Measurements from ENCODE around the gene IGFBP5. TPM values are rescaled to one million over a fixed set of nuclear protein-coding genes. Genes with fewer than 3 reads are reported as not detected.

The IGFBP5 gene
- total RNA-seq, 1 donor from 2014 or later: 150 TPM

DNA sequence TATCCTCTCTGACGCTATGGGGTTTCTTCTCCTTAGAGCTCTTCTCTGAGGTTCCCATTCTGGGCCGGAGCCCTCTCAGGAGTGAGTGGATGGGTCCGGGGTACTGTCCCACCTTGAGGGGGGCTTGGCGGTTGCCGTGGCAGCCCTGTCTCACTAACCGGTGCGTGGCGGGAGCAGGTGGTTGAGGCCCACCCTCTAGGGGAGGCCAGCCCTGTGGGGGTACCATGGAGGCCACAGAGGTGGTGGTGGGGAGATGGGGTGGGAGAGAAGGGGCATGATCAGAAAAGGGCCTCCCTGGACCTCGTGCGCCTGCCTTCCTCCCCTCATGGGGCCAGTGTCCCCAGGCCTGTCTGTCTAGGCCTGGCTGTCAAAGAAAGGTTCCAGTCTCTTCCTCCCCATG, 22.3 kb downstream of the IGFBP5 start:
- Mint-ChIP-seq H3K4me1 (peaks cover 16% of the 10 kb centered on the region), H3K36me3 (peaks cover 20% of the 10 kb centered on the region), H3K27ac (no peak overlapping the region), H3K9me3 (no peaks in the 10 kb centered on the region), H3K4me3 (no peak overlapping the region), H3K27me3 (ENCODE audit: insufficient read depth, low read depth) (peaks cover 9% of the 10 kb centered on the region)
- DNase-seq (ENCODE audit: low spot score): no peak
- Histone ChIP-seq H3K36me3 (peaks cover 6% of the 10 kb centered on the region), H3K4me2 (no peak overlapping the region), H3K9ac (no peak overlapping the region), H3K27ac (no peak overlapping the region), H4K20me1 (ENCODE audit: low read depth) (peaks cover 17% of the 10 kb centered on the region), H3K27me3 (no peaks in the 10 kb centered on the region), H3K4me3 (no peak overlapping the region), H3K4me1 (no peaks in the 10 kb centered on the region), H3K79me2 (ENCODE audit: low read depth) (no peaks in the 10 kb centered on the region), H3F3A (ENCODE audit: low read depth) (peaks cover 7% of the 10 kb centered on the region), H3K9me3 (ENCODE audit: low read depth) (no peaks in the 10 kb centered on the region), H2AFZ (replicated peaks) (no peak overlapping the region)
- TF ChIP-seq, protein P1, sequence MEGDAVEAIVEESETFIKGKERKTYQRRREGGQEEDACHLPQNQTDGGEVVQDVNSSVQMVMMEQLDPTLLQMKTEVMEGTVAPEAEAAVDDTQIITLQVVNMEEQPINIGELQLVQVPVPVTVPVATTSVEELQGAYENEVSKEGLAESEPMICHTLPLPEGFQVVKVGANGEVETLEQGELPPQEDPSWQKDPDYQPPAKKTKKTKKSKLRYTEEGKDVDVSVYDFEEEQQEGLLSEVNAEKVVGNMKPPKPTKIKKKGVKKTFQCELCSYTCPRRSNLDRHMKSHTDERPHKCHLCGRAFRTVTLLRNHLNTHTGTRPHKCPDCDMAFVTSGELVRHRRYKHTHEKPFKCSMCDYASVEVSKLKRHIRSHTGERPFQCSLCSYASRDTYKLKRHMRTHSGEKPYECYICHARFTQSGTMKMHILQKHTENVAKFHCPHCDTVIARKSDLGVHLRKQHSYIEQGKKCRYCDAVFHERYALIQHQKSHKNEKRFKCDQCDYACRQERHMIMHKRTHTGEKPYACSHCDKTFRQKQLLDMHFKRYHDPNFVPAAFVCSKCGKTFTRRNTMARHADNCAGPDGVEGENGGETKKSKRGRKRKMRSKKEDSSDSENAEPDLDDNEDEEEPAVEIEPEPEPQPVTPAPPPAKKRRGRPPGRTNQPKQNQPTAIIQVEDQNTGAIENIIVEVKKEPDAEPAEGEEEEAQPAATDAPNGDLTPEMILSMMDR (IDR thresholded peaks at IDR 0.05): no peak
- TF ChIP-seq EZH2phosphoT487 (IDR thresholded peaks at IDR 0.05): no peak
- TF ChIP-seq EZH2 (IDR thresholded peaks at IDR 0.05): no peak

DNA sequence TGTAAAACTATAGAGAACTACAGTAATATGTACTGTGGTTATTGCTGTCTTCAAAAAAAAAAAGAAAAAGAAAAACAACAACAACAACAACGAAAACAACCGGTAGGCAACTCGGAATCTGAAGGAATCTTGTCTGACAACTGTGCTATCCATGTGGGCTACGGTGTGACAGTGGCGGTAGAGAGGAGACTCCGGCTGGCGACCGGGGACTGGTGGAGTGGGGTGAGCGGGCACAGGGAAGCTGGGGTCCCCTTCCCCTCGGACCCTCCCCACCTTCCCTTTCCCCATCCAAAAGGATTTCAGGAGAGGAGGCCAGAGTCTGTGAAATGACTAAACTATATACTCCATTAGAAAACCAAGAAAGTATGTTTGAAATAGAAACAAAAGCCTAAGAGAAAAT, 22.9 kb downstream of the IGFBP5 start:
- H3K9me3 Mint-ChIP-seq: no peaks in the 10 kb centered on the region

DNA sequence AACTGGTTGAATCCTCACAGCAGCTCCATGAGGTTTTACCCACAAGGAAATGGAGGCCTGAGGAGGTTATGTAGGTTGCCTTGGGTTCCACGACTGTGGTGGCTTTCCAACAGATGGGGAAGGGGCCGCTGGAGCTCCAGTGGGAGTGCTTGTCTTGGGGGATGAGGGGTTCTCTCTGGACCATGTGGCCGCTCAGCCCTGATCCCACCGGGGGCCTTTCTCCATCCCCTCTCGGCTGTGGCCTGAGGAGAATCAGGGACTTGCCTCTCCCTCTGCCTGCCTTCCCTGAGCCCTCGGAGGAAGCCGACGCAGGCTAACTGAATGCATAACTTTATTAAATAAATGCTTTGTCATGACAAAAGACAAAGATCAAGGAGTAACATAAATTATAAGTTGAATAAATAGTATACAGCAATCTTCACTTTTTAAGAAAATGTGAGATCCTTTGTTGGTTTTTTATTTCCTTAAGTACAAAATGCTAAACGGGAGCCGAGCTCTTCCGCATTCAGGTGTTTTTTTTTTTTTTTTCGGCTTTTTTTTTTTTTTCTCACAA, 23.5 kb downstream of the IGFBP5 start:
- Histone ChIP-seq H3K4me1 (no peaks in the 10 kb centered on the region), H3K9me3 (ENCODE audit: low read depth) (no peaks in the 10 kb centered on the region), H4K20me1 (ENCODE audit: low read depth) (peaks cover 7% of the 10 kb centered on the region), H2AFZ (replicated peaks) (no peak overlapping the region), H3K36me3 (peaks cover 6% of the 10 kb centered on the region), H3K27me3 (no peaks in the 10 kb centered on the region), H3K4me2 (no peak overlapping the region), H3K27ac (no peak overlapping the region), H3F3A (ENCODE audit: low read depth) (peaks cover 7% of the 10 kb centered on the region), H3K4me3 (no peak overlapping the region), H3K79me2 (ENCODE audit: low read depth) (no peaks in the 10 kb centered on the region), H3K9ac (no peak overlapping the region)
- DNase-seq (ENCODE audit: low spot score): no peak
- Mint-ChIP-seq H3K36me3 (peaks cover 14% of the 10 kb centered on the region), H3K9me3 (no peaks in the 10 kb centered on the region), H3K4me3 (no peak overlapping the region), H3K27me3 (ENCODE audit: insufficient read depth, low read depth) (peaks cover 11% of the 10 kb centered on the region), H3K27ac (no peak overlapping the region), H3K4me1 (peaks cover 16% of the 10 kb centered on the region)
- TF ChIP-seq EZH2phosphoT487 (IDR thresholded peaks at IDR 0.05) (no peak), EZH2 (IDR thresholded peaks at IDR 0.05) (no peak)
- TF ChIP-seq, protein P1 (IDR thresholded peaks at IDR 0.05): no peak

More for the DNA sequence above, 22.9 kb downstream of the IGFBP5 start:
- Mint-ChIP-seq H3K4me3 (no peak overlapping the region), H3K36me3 (peaks cover 16% of the 10 kb centered on the region), H3K27me3 (ENCODE audit: insufficient read depth, low read depth) (peaks cover 9% of the 10 kb centered on the region), H3K27ac (no peak overlapping the region), H3K4me1 (peaks cover 16% of the 10 kb centered on the region)
- Histone ChIP-seq H3K27ac (no peak overlapping the region), H3K27me3 (no peaks in the 10 kb centered on the region), H3K4me3 (no peak overlapping the region), H2AFZ (replicated peaks) (no peak overlapping the region), H3K9me3 (ENCODE audit: low read depth) (no peaks in the 10 kb centered on the region), H4K20me1 (ENCODE audit: low read depth) (peaks cover 12% of the 10 kb centered on the region), H3F3A (ENCODE audit: low read depth) (peaks cover 7% of the 10 kb centered on the region), H3K4me2 (no peak overlapping the region), H3K79me2 (ENCODE audit: low read depth) (no peaks in the 10 kb centered on the region), H3K4me1 (no peaks in the 10 kb centered on the region), H3K36me3 (peaks cover 6% of the 10 kb centered on the region), H3K9ac (no peak overlapping the region)
- DNase-seq (ENCODE audit: low spot score): no peak
- TF ChIP-seq, protein P1 (IDR thresholded peaks at IDR 0.05): no peak
- TF ChIP-seq EZH2 (IDR thresholded peaks at IDR 0.05): no peak
- no peak for TF ChIP-seq EZH2phosphoT487 (IDR thresholded peaks at IDR 0.05)
